HCT116 (cell line): ENCODE measurements around the gene PBXIP1. TPM values are rescaled to one million over a fixed set of nuclear protein-coding genes. Genes with fewer than 3 reads are reported as not detected.
"Not testable (repeated sequence)": the region's sequence is repeated elsewhere in the genome, so short reads cannot be mapped to it uniquely, and the experiment has no call there.

Experiments
- ATAC-seq: fragments of 200-7000 bp; cut with Tn5 transposase; 2 replicates; pipeline ENCODE4 v1.9.1; 2020; ENCODE audit warnings: mild to moderate bottlenecking, moderate library complexity
- BruUV-seq: library from RNA; stranded (reverse); fragments of 400-500 nt; replicated peaks from 2 replicates; lab custom pipeline; 2021; lab: Mats Ljungman, UMichigan
- CTCF ChIA-PET: fragments of 300-600 bp; sonication (Branson Sonifier 250); formaldehyde crosslinking; loops from one replicate; lab custom pipeline; 2021; ENCODE audit warnings: antibody characterized with exemption; lab: Charles Lee
- POLR2A ChIA-PET: fragments of 300-600, 350-600 bp; sonication (Branson Sonifier 250); formaldehyde crosslinking; loops from one replicate; lab custom pipeline; 2021; ENCODE audit warnings: antibody characterized with exemption; lab: Charles Lee
- RAD21 ChIA-PET, 2 experiments: fragments of 300-600 bp; sonication (Branson Sonifier 250); formaldehyde crosslinking; loops; one replicate each; lab custom pipeline; 2023; ENCODE audit warnings: low total read pairs in 2 of 2; ENCODE audit not compliant: uncharacterized antibody in 2 of 2, unreplicated experiment in 2 of 2, low non-redundant PET in 1 of 2; lab: Charles Lee
- DNase-seq: peaks from one replicate; pipeline ENCODE4 v3.0.0-alpha.2; 2010; ENCODE audit warnings: low read depth, low spot score
- H2AFZ ChIP-seq: fragments of 200-600 bp; shearing (Covaris generic), sonication (generic); 2 replicates; pipeline ENCODE4 v1.6.1; 2017; ENCODE audit warnings: low read depth, mixed run types, mixed read lengths, antibody characterized with exemption, low read length; ENCODE audit not compliant: poor library complexity, severe bottlenecking
- H3K27ac ChIP-seq: 2 replicates; pipeline ENCODE4 v1.5.1; 2012; ENCODE audit warnings: low read depth, low read length
- H3K27me3 ChIP-seq: fragments of 200-600 bp; sonication (generic); 2 replicates; pipeline ENCODE4 v1.6.1; 2016; ENCODE audit warnings: mixed run types, low read length, mixed read lengths; ENCODE audit not compliant: insufficient read depth
- H3K36me3 ChIP-seq, 2 experiments: fragments of 200-500 bp in 1 of 2; fragments of 200-600 bp in 1 of 2; sonication (Bioruptor generic) in 1 of 2; sonication (generic) in 1 of 2; 2 replicates each; pipeline versions ENCODE4 v1.5.1 to v1.6.1; 2014 to 2016; ENCODE audit warnings: low read length in 2 of 2, inconsistent platforms in 1 of 2, mixed read lengths in 1 of 2, mixed run types in 1 of 2; ENCODE audit not compliant: insufficient read depth in 2 of 2, control insufficient read depth in 1 of 2
- H3K4me1 ChIP-seq, 2 experiments: fragments of 200-600 bp in 1 of 2; sonication (generic) in 1 of 2; 2 replicates each; pipeline versions ENCODE4 v1.5.1 to v1.6.1; 2012 to 2017; ENCODE audit warnings: low read length in 2 of 2, inconsistent platforms in 1 of 2, mild to moderate bottlenecking in 1 of 2, mixed read lengths in 1 of 2, mixed run types in 1 of 2, moderate library complexity in 1 of 2; ENCODE audit not compliant: insufficient read depth in 2 of 2, control insufficient read depth in 1 of 2
- H3K4me2 ChIP-seq: fragments of 200-600 bp; sonication (generic); 2 replicates; pipeline ENCODE4 v1.6.1; 2017; ENCODE audit warnings: mixed run types, low read length, mixed read lengths
- H3K4me3 ChIP-seq, 2 experiments: fragments of 200-600 bp in 1 of 2; sonication (generic) in 1 of 2; replicated peaks in 1 of 2; 2 replicates each; pipeline ENCODE4 v1.5.1; 2011 to 2016; ENCODE audit warnings: low read length in 2 of 2, control low read depth in 1 of 2, low read depth in 1 of 2, mild to moderate bottlenecking in 1 of 2, mixed read lengths in 1 of 2, mixed run types in 1 of 2
- H3K79me2 ChIP-seq: fragments of 200-600 bp; sonication (generic); 2 replicates; pipeline ENCODE4 v1.6.1; 2017; ENCODE audit warnings: mild to moderate bottlenecking, mixed run types, low read length, moderate library complexity, mixed read lengths; ENCODE audit not compliant: insufficient read depth
- H3K9ac ChIP-seq: fragments of 200-600 bp; sonication (generic); 2 replicates; pipeline ENCODE4 v1.6.1; 2016; ENCODE audit warnings: low read length, mixed read lengths
- H3K9me2 ChIP-seq: fragments of 200-600 bp; sonication (generic), shearing (Covaris generic); 2 replicates; pipeline ENCODE4 v1.6.1; 2017; ENCODE audit warnings: mixed run types, mild to moderate bottlenecking, moderate library complexity; ENCODE audit not compliant: insufficient read depth
- H3K9me3 ChIP-seq, 2 experiments: fragments of 200-500 bp in 1 of 2; fragments of 200-600 bp in 1 of 2; sonication (Bioruptor generic) in 1 of 2; sonication (generic) in 1 of 2; 2 replicates each; pipeline ENCODE4 v1.6.1; 2014 to 2017; ENCODE audit warnings: low read length in 2 of 2, mixed read lengths in 2 of 2, inconsistent platforms in 1 of 2, low read depth in 1 of 2, mild to moderate bottlenecking in 1 of 2, mixed run types in 1 of 2, moderate library complexity in 1 of 2; ENCODE audit not compliant: control insufficient read depth in 1 of 2, insufficient read depth in 1 of 2
- H4K20me1 ChIP-seq: fragments of 200-600 bp; sonication (generic), shearing (Covaris generic); 2 replicates; pipeline ENCODE4 v1.6.1; 2017; ENCODE audit warnings: mixed run types, mild to moderate bottlenecking, moderate library complexity; ENCODE audit not compliant: insufficient read depth
- CEBPB ChIP-seq: IDR thresholded peaks from 2 replicates; pipeline ENCODE4 v1.6.1; 2012; ENCODE audit warnings: low read depth
- CTCF ChIP-seq, 3 experiments: fragments of 200-600 bp in 1 of 3; sonication (generic) in 1 of 3; IDR thresholded peaks in 2 of 3; conservative IDR thresholded peaks in 1 of 3; 2 replicates each; pipeline ENCODE4 v1.5.1; 2012 to 2017; ENCODE audit warnings: low read depth in 2 of 3, low read length in 2 of 3, antibody characterized with exemption in 1 of 3, borderline replicate concordance in 1 of 3, control low read depth in 1 of 3, mild to moderate bottlenecking in 1 of 3, mixed read lengths in 1 of 3, mixed run types in 1 of 3, moderate library complexity in 1 of 3; ENCODE audit not compliant: insufficient read depth in 1 of 3
- EGR1 ChIP-seq: IDR thresholded peaks from 2 replicates; pipeline ENCODE4 v1.6.1; 2012; ENCODE audit warnings: low read depth
- ELF1 ChIP-seq: IDR thresholded peaks from 2 replicates; pipeline ENCODE4 v1.6.1; 2012; ENCODE audit warnings: low read depth, borderline replicate concordance
- EZH2phosphoT487 ChIP-seq: fragments of 200-600 bp; IDR thresholded peaks from 2 replicates; pipeline ENCODE4 v1.6.1; 2018; ENCODE audit warnings: antibody characterized with exemption, borderline replicate concordance
- SRF ChIP-seq: IDR thresholded peaks from 2 replicates; pipeline ENCODE4 v1.6.1; 2012; ENCODE audit warnings: low read depth
- intact Hi-C: fragments of 100-400 bp; cut with micrococcal nuclease; formaldehyde crosslinking; loops from 2 replicates; pipeline ENCODE4 v1.10.0; 2022
- total RNA-seq: library from RNA; stranded (reverse); gene quantifications from one replicate; pipeline ENCODE4 v1.2.1, GENCODE V29; 2021; ENCODE audit not compliant: unreplicated experiment

PBXIP1 gene
- total RNA-seq, 1 experiment from 2014 or later, result 12.6 TPM

- H3K9ac ChIP-seq, result no peak overlapping the region
- ChIA-PET POLR2A (interaction anchor here (0.6 to 1.8 kb wide), 4 partner anchors 10 to 16 kb away, joined by 3 to 6 read pairs (median 4); partner anchors contain the start of gene CKS1B), RAD21 (no interaction called here)
- no TSS peak for BruUV-seq
- TF ChIP-seq SRF (no peak), CTCF (IDR thresholded peaks at IDR 0.05 in 2 of 3, conservative IDR thresholded peaks at IDR 0.05 in 1 of 3; ENCODE audit: borderline replicate concordance in 1 of 3, insufficient read depth in 1 of 3, low read depth in 2 of 3, low read length in 2 of 3) (0 out of 6 replicates have a peak, but pooled peaks of 2 of the 3 experiments have one; percentile 5 to 7)
- TF ChIP-seq, all 23 proteins: peak for 1
- H4K20me1 ChIP-seq, result no peaks in the 10 kb centered on the region
- H3K36me3 ChIP-seq, result peaks cover 12 to 25% of the 10 kb centered on the region in 2 experiments; a peak in 3 of 4 replicates
- H3K27ac ChIP-seq, result no peak overlapping the region
- intact Hi-C loops, result no loop called here
- no peak overlapping the region for H3K4me2 ChIP-seq
- ATAC-seq, result no peak
- no peak overlapping the region for H2AFZ ChIP-seq
- CTCF ChIA-PET, result interaction anchor here (1.7 kb wide), 1 partner anchor 11 kb away, joined by 9 read pairs; no protein-coding TSS in a partner anchor
- H3K9me3 ChIP-seq, result no peaks in the 10 kb centered on the region
- no peaks in the 10 kb centered on the region for H3K27me3 ChIP-seq
- peaks cover 4 to 20% of the 10 kb centered on the region in 2 experiments; a peak in 3 of 4 replicates for H3K4me1 ChIP-seq
- no peak for DNase-seq
- H3K4me3 ChIP-seq, result no peak overlapping the region
- peaks cover 64% of the 10 kb centered on the region for H3K79me2 ChIP-seq
- no peaks in the 10 kb centered on the region for H3K9me2 ChIP-seq
Observed at GRCh38 chr1:154988058-154988954, 32.4 kb upstream of the PBXIP1 start.

DNA sequence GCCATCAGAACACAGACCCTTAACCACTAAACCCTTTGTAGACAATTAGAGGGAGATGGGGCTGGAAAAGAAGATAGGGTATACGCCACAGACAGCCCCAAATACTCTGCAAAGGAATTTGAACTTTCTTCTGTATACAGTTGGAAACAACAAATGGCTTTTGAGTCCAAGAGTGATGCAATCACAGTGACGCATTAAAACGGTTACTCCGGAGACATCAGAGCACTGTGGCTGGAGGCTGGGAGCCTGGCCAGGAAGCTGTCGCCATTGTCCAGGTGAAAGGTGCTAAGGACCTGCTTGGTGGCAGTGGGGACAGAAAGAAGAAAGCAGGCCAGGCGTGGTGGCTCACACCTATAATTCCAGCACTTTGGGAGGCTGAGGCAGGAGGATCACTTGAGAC lies 31.4 kb upstream of the PBXIP1 start:
- BruUV-seq, result no TSS peak
- Histone ChIP-seq H3K9me2 (no peaks in the 10 kb centered on the region), H3K4me3 (no peak overlapping the region), H3K9ac (no peak overlapping the region), H3K4me2 (no peak overlapping the region), H3K27me3 (no peaks in the 10 kb centered on the region), H3K79me2 (peaks cover 65% of the 10 kb centered on the region), H4K20me1 (no peaks in the 10 kb centered on the region), H3K4me1 (peaks cover 8 to 16% of the 10 kb centered on the region in 2 experiments; a peak in 3 of 4 replicates), H2AFZ (no peak overlapping the region), H3K9me3 (no peaks in the 10 kb centered on the region), H3K27ac (no peak overlapping the region), H3K36me3 (peaks cover 12 to 25% of the 10 kb centered on the region in 2 experiments; a peak in 3 of 4 replicates)
- ATAC-seq, result no peak
- ChIA-PET CTCF (interaction anchor here (1.7 kb wide), 1 partner anchor 12 kb away, joined by 9 read pairs; no protein-coding TSS in a partner anchor), POLR2A (interaction anchor here (0.6 to 1.8 kb wide), 4 partner anchors 9 to 15 kb away, joined by 3 to 6 read pairs (median 4); partner anchors contain the start of gene CKS1B), RAD21 (no interaction called here)
- intact Hi-C loops, result no loop called here
- TF ChIP-seq EZH2phosphoT487 (no peak), ELF1 (no peak), CEBPB (no peak), EGR1 (no peak)
- no peak for DNase-seq

DNA sequence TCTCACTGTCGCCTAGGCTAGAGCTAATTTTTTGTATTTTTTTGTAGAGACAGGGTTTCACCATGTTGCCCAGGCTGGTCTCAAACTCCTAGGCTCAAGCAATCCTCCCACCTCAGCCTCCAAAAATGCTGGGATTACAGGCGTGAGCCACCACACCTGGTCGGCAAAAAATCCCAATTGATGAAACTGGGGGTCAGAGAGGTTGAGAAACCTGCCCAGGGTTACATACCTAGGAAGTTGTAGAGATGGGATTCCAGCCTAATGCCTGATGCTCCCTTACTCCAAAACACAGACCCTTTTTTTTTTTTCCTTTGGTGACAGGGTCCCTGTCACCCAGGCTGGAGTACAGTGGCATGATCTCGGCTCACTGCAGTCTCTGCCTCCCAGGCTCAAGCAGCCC lies 30.8 kb upstream of the PBXIP1 start:
- H3K79me2 ChIP-seq, result peaks cover 65% of the 10 kb centered on the region
- DNase-seq, CTCF ChIA-PET, intact Hi-C loops, ATAC-seq, BruUV-seq, H2AFZ ChIP-seq, H4K20me1 ChIP-seq, H3K27ac ChIP-seq, H3K9me3 ChIP-seq, H3K9me2 ChIP-seq, H3K4me3 ChIP-seq, H3K4me2 ChIP-seq, POLR2A ChIA-PET, H3K9ac ChIP-seq, RAD21 ChIA-PET, H3K27me3 ChIP-seq: not testable (repeated sequence)
- H3K4me1 ChIP-seq, result peaks cover 10 to 19% of the 10 kb centered on the region in 2 experiments; a peak in 3 of 4 replicates
- peaks cover 12 to 25% of the 10 kb centered on the region in 2 experiments; a peak in 3 of 4 replicates for H3K36me3 ChIP-seq
